HepG2 (cell line): ENCODE results near the gene CMTM4. TPM values are rescaled to one million over a fixed set of nuclear protein-coding genes. Genes with fewer than 3 reads are reported as not detected.

Experiments used
- ARID4A ChIP-seq: sonication (generic); formaldehyde crosslinking; IDR thresholded peaks from 2 replicates; pipeline ENCODE4 v1.5.0; 2020; ENCODE audit warnings: mild to moderate bottlenecking, missing genetic modification reagents, borderline replicate concordance
- FOXJ3 ChIP-seq: sonication (generic); formaldehyde crosslinking; IDR thresholded peaks from 2 replicates; pipeline ENCODE4 v1.4.0; 2020; ENCODE audit warnings: missing genetic modification reagents, mild to moderate bottlenecking, borderline replicate concordance
- KLF12 ChIP-seq: sonication (generic); formaldehyde crosslinking; IDR thresholded peaks from 2 replicates; pipeline ENCODE4 v1.4.0; 2020; ENCODE audit warnings: missing genetic modification reagents, borderline replicate concordance
- MED13 ChIP-seq: sonication (generic); formaldehyde crosslinking; IDR thresholded peaks from 2 replicates; pipeline ENCODE4 v1.5.0; 2020; ENCODE audit warnings: missing genetic modification reagents
- MEF2D ChIP-seq: sonication (generic); formaldehyde crosslinking; IDR thresholded peaks from 2 replicates; pipeline ENCODE4 v1.5.1; 2020; ENCODE audit warnings: mild to moderate bottlenecking, missing genetic modification reagents
- MTF2 ChIP-seq: sonication (generic); formaldehyde crosslinking; IDR thresholded peaks from 2 replicates; pipeline ENCODE4 v1.5.0; 2020; ENCODE audit warnings: missing genetic modification reagents, borderline replicate concordance
- NFKB2 ChIP-seq: sonication (generic); formaldehyde crosslinking; IDR thresholded peaks from 2 replicates; pipeline ENCODE4 v1.4.0; 2020; ENCODE audit warnings: missing genetic modification reagents, borderline replicate concordance
- NFRKB ChIP-seq: fragments of 450-650 bp; IDR thresholded peaks from 2 replicates; pipeline ENCODE4 v1.6.1; 2017
- PHF8 ChIP-seq: sonication (generic); formaldehyde crosslinking; IDR thresholded peaks from 2 replicates; pipeline ENCODE4 v1.5.0; 2020; ENCODE audit warnings: missing genetic modification reagents
- PITX1 ChIP-seq: sonication (generic); formaldehyde crosslinking; IDR thresholded peaks from 2 replicates; pipeline ENCODE4 v1.5.1; 2020; ENCODE audit warnings: mild to moderate bottlenecking, missing genetic modification reagents
- POLR2AphosphoS2 ChIP-seq: IDR thresholded peaks from 2 replicates; pipeline ENCODE4 v1.6.1; 2011; ENCODE audit warnings: low read depth, low read length, improper control_type of control experiment
- RBFOX2 ChIP-seq: fragments of 200-400 bp; formaldehyde crosslinking; IDR thresholded peaks from 2 replicates; pipeline ENCODE4 v1.6.1; 2017; ENCODE audit warnings: low read depth, mild to moderate bottlenecking, low read length
- SALL1 ChIP-seq: sonication (generic); formaldehyde crosslinking; IDR thresholded peaks from 2 replicates; pipeline ENCODE4 v1.8.0; 2022; ENCODE audit warnings: mild to moderate bottlenecking, missing genetic modification reagents
- SAP130 ChIP-seq: IDR thresholded peaks from 2 replicates; pipeline ENCODE4 v1.6.1; 2016; ENCODE audit warnings: low read depth
- SP1 ChIP-seq, 2 experiments: fragments of 450-650 bp in 1 of 2; sonication (generic) in 1 of 2; formaldehyde crosslinking in 1 of 2; IDR thresholded peaks; 2 replicates each; pipeline versions ENCODE4 v1.4.0 to v1.6.1; 2016 to 2020; ENCODE audit warnings: missing genetic modification reagents in 1 of 2
- TSC22D2 ChIP-seq: sonication (generic); formaldehyde crosslinking; IDR thresholded peaks from 2 replicates; pipeline ENCODE4 v1.5.1; 2020; ENCODE audit warnings: missing genetic modification reagents, mild to moderate bottlenecking, borderline replicate concordance
- WIZ ChIP-seq: sonication (generic); formaldehyde crosslinking; IDR thresholded peaks from 2 replicates; pipeline ENCODE4 v1.5.1; 2020; ENCODE audit warnings: mild to moderate bottlenecking, missing genetic modification reagents
- ZNF136 ChIP-seq: sonication (generic); formaldehyde crosslinking; IDR thresholded peaks from 2 replicates; pipeline ENCODE4 v1.8.1; 2022; ENCODE audit warnings: low read depth, mild to moderate bottlenecking, moderate library complexity, missing genetic modification reagents
- ZNF224 ChIP-seq: sonication (generic); formaldehyde crosslinking; IDR thresholded peaks from 2 replicates; pipeline ENCODE4 v1.5.0; 2020; ENCODE audit warnings: mild to moderate bottlenecking, missing genetic modification reagents
- ZNF296 ChIP-seq: sonication (generic); formaldehyde crosslinking; conservative IDR thresholded peaks from 2 replicates; pipeline ENCODE4 v1.5.0; 2020; ENCODE audit warnings: mild to moderate bottlenecking, missing genetic modification reagents
- ZNF329 ChIP-seq: sonication (generic); formaldehyde crosslinking; IDR thresholded peaks from 2 replicates; pipeline ENCODE4 v1.9.0; 2021; ENCODE audit warnings: low read depth, mild to moderate bottlenecking, missing genetic modification reagents
- ZNF777 ChIP-seq: sonication (generic); formaldehyde crosslinking; IDR thresholded peaks from 2 replicates; pipeline ENCODE4 v1.4.0; 2020; ENCODE audit warnings: missing genetic modification reagents
- ZNF784 ChIP-seq: sonication (generic); formaldehyde crosslinking; IDR thresholded peaks from 2 replicates; pipeline ENCODE4 v1.5.1; 2020; ENCODE audit warnings: missing genetic modification reagents, mild to moderate bottlenecking, borderline replicate concordance
- ZNF83 ChIP-seq: sonication (generic); formaldehyde crosslinking; IDR thresholded peaks from 2 replicates; pipeline ENCODE4 v1.4.0; 2020; ENCODE audit warnings: missing genetic modification reagents, mild to moderate bottlenecking, borderline replicate concordance
- ZNF891 ChIP-seq: sonication (generic); formaldehyde crosslinking; IDR thresholded peaks from 2 replicates; pipeline ENCODE4 v1.5.0; 2020; ENCODE audit warnings: mild to moderate bottlenecking, missing genetic modification reagents
- polyA plus RNA-seq, 8 experiments: library from polyadenylated mRNA; depleted of rRNA in 3 of 8; stranded (reverse) in 7 of 8; unstranded in 1 of 8; fragments of >200 nt; fragmentation: Illumina TruSeq in 4 of 8; extraction: Trizol in 4 of 8; gene quantifications; 2 replicates each; pipeline versions ENCODE4 v1.2.1 to v1.2.3, GENCODE V29; 2011 to 2016; ENCODE audit warnings: low read depth in 4 of 8, missing spikeins in 1 of 8, mixed read lengths in 1 of 8; ENCODE audit not compliant: insufficient read depth in 1 of 8
- total RNA-seq, 5 experiments: library from RNA; depleted of rRNA; stranded (reverse); fragments of >200 nt; fragmentation: Illumina TruSeq; extraction: Trizol; gene quantifications; 2 replicates each; pipeline ENCODE4 v1.2.3, GENCODE V29; 2016; ENCODE audit warnings: low read depth in 1 of 5

The CMTM4 gene
- total and polyA plus RNA-seq, 2 of the 13 experiments (the other 11 are each of a cell fraction or from before 2014, with no cell fraction given) = 32.0 to 36.3 TPM

- TF ChIP-seq ARID4A (CRISPR knock-in tag) (0 out of 2 replicates have a peak, but pooled peaks have one; percentile 14), ZNF83 (CRISPR knock-in tag) (0 out of 2 replicates have a peak, but pooled peaks have one; percentile 45), SALL1 (CRISPR knock-in tag) (0 out of 2 replicates have a peak, but pooled peaks have one; percentile 25), KLF12 (peak; percentile 24; the same call in 1 of the 2 replicates), MTF2 (0 out of 2 replicates have a peak, but pooled peaks have one; percentile 18), ZNF224 (CRISPR knock-in tag) (0 out of 2 replicates have a peak, but pooled peaks have one; percentile 25), SP1 (IDR thresholded peaks at IDR 0.05) (no peak), SP1 (CRISPR knock-in tag; IDR thresholded peaks at IDR 0.05) (peak; percentile 71), ZNF784 (0 out of 2 replicates have a peak, but pooled peaks have one; percentile 15), ZNF329 (0 out of 2 replicates have a peak, but pooled peaks have one; percentile 11), POLR2AphosphoS2 (no peak), ZNF136 (CRISPR knock-in tag) (0 out of 2 replicates have a peak, but pooled peaks have one; percentile 4), MEF2D (CRISPR knock-in tag) (0 out of 2 replicates have a peak, but pooled peaks have one; percentile 48), NFRKB (no peak), WIZ (CRISPR knock-in tag) (peak; percentile 78; the same call in 1 of the 2 replicates), PITX1 (CRISPR knock-in tag) (no peak), RBFOX2 (peak; percentile 40; the same call in 1 of the 2 replicates), SAP130 (CRISPR knock-in tag) (peak; percentile 10; the same call in 1 of the 2 replicates), MED13 (CRISPR knock-in tag) (0 out of 2 replicates have a peak, but pooled peaks have one; percentile 7), NFKB2 (CRISPR knock-in tag) (peak; percentile 57; the same call in 1 of the 2 replicates), ZNF296 (no peak), ZNF891 (CRISPR knock-in tag) (peak; percentile 64; the same call in 1 of the 2 replicates), ZNF777 (no peak), PHF8 (CRISPR knock-in tag) (peak; percentile 39; the same call in 1 of the 2 replicates), FOXJ3 (CRISPR knock-in tag) (no peak), TSC22D2 (CRISPR knock-in tag) (0 out of 2 replicates have a peak, but pooled peaks have one; percentile 51)
These were observed at the start of gene CMTM4 (continued) for GRCh38 chr16:66696669-66697630.
